HepG2 (cell line): ENCODE data around the gene PPP1R9A. TPM values are rescaled to one million over a fixed set of nuclear protein-coding genes. Genes with fewer than 3 reads are reported as not detected.
A peak's percentile ranks its signal among the peaks of the same experiment; 100 is the strongest.

Experiments
- CCDC6 ChIP-seq: sonication (generic); formaldehyde crosslinking; IDR thresholded peaks from 2 replicates; pipeline ENCODE4 v1.8.1; 2022; ENCODE audit warnings: mild to moderate bottlenecking, missing genetic modification reagents, moderate library complexity
- CHD2 ChIP-seq: IDR thresholded peaks from 2 replicates; pipeline ENCODE4 v1.6.1; 2011; ENCODE audit warnings: low read depth, low read length, improper control_type of control experiment
- GABPB1 ChIP-seq: IDR thresholded peaks from 2 replicates; pipeline ENCODE4 v1.6.1; 2016; ENCODE audit warnings: mild to moderate bottlenecking, missing genetic modification reagents, moderate library complexity, missing compliant biosample characterization
- HDAC1 ChIP-seq: sonication (generic); formaldehyde crosslinking; IDR thresholded peaks from 2 replicates; pipeline ENCODE4 v1.5.1; 2020; ENCODE audit warnings: mild to moderate bottlenecking, missing genetic modification reagents
- HNRNPLL ChIP-seq: fragments of 200-400 bp; formaldehyde crosslinking; IDR thresholded peaks from 2 replicates; pipeline ENCODE4 v1.6.1; 2017; ENCODE audit warnings: mild to moderate bottlenecking, low read depth, low read length; ENCODE audit not compliant: poor library complexity, severe bottlenecking
- KDM6A ChIP-seq: IDR thresholded peaks from 2 replicates; pipeline ENCODE4 v1.6.1; 2016; ENCODE audit warnings: low read depth
- MTA3 ChIP-seq: sonication (generic); formaldehyde crosslinking; IDR thresholded peaks from 2 replicates; pipeline ENCODE4 v1.4.0; 2020; ENCODE audit warnings: missing genetic modification reagents
- NR2C2 ChIP-seq: sonication (generic); formaldehyde crosslinking; IDR thresholded peaks from 2 replicates; pipeline ENCODE4 v1.4.0; 2020; ENCODE audit warnings: missing genetic modification reagents, mild to moderate bottlenecking, moderate library complexity, borderline replicate concordance
- POLR2G ChIP-seq: fragments of 200-400 bp; formaldehyde crosslinking; IDR thresholded peaks from 2 replicates; pipeline ENCODE4 v1.6.1; 2018; ENCODE audit warnings: mild to moderate bottlenecking, low read depth, low read length, moderate library complexity
- RFXAP ChIP-seq: sonication (generic); formaldehyde crosslinking; IDR thresholded peaks from 2 replicates; pipeline ENCODE4 v1.4.0; 2020; ENCODE audit warnings: missing genetic modification reagents, borderline replicate concordance
- U2AF2 ChIP-seq: fragments of 200-400 bp; formaldehyde crosslinking; IDR thresholded peaks from 2 replicates; pipeline ENCODE4 v1.6.1; 2017; ENCODE audit warnings: low read depth, mild to moderate bottlenecking, low read length
- ZBTB8A ChIP-seq: sonication (generic); formaldehyde crosslinking; IDR thresholded peaks from 2 replicates; pipeline ENCODE4 v1.4.0; 2020; ENCODE audit warnings: mild to moderate bottlenecking, low read depth, missing genetic modification reagents, borderline replicate concordance
- ZFYVE20 ChIP-seq: sonication (generic); formaldehyde crosslinking; IDR thresholded peaks from 2 replicates; pipeline ENCODE4 v1.8.0; 2023; ENCODE audit warnings: low read depth, mild to moderate bottlenecking, moderate library complexity, missing genetic modification reagents, borderline replicate concordance
- ZMYM3 ChIP-seq: sonication (generic); formaldehyde crosslinking; IDR thresholded peaks from 2 replicates; pipeline ENCODE4 v1.5.1; 2020; ENCODE audit warnings: mild to moderate bottlenecking, missing genetic modification reagents
- ZNF263 ChIP-seq: sonication (generic); formaldehyde crosslinking; IDR thresholded peaks from 2 replicates; pipeline ENCODE4 v1.4.0; 2020; ENCODE audit warnings: missing genetic modification reagents
- ZNF430 ChIP-seq: sonication (generic); formaldehyde crosslinking; IDR thresholded peaks from 2 replicates; pipeline ENCODE4 v1.9.0; 2021; ENCODE audit warnings: mild to moderate bottlenecking, missing genetic modification reagents
- ZNF446 ChIP-seq: sonication (generic); formaldehyde crosslinking; IDR thresholded peaks from 2 replicates; pipeline ENCODE4 v1.5.0; 2020; ENCODE audit warnings: mild to moderate bottlenecking, missing genetic modification reagents
- ZSCAN20 ChIP-seq: sonication (generic); formaldehyde crosslinking; IDR thresholded peaks from 2 replicates; pipeline ENCODE4 v1.4.0; 2020; ENCODE audit warnings: missing genetic modification reagents, mild to moderate bottlenecking, borderline replicate concordance
- ZSCAN30 ChIP-seq: sonication (generic); formaldehyde crosslinking; IDR thresholded peaks from 2 replicates; pipeline ENCODE4 v1.5.0; 2020; ENCODE audit warnings: mild to moderate bottlenecking, missing genetic modification reagents
- polyA plus RNA-seq, 8 experiments: library from polyadenylated mRNA; depleted of rRNA in 3 of 8; stranded (reverse) in 7 of 8; unstranded in 1 of 8; fragments of >200 nt; fragmentation: Illumina TruSeq in 4 of 8; extraction: Trizol in 4 of 8; gene quantifications; 2 replicates each; pipeline versions ENCODE4 v1.2.1 to v1.2.3, GENCODE V29; 2011 to 2016; ENCODE audit warnings: low read depth in 4 of 8, missing spikeins in 1 of 8, mixed read lengths in 1 of 8; ENCODE audit not compliant: insufficient read depth in 1 of 8
- total RNA-seq, 5 experiments: library from RNA; depleted of rRNA; stranded (reverse); fragments of >200 nt; fragmentation: Illumina TruSeq; extraction: Trizol; gene quantifications; 2 replicates each; pipeline ENCODE4 v1.2.3, GENCODE V29; 2016; ENCODE audit warnings: low read depth in 1 of 5
- TF ChIP-seq, protein P1 (sequence below): sonication (generic); formaldehyde crosslinking; IDR thresholded peaks from 2 replicates; pipeline ENCODE4 v1.4.0; 2020; ENCODE audit warnings: missing genetic modification reagents, borderline replicate concordance
- TF ChIP-seq, protein P2 (sequence below): sonication (generic); formaldehyde crosslinking; conservative IDR thresholded peaks from 2 replicates; pipeline ENCODE4 v1.4.0; 2020; ENCODE audit warnings: missing genetic modification reagents
- TF ChIP-seq, protein P3 (sequence below): sonication (generic); formaldehyde crosslinking; IDR thresholded peaks from 2 replicates; pipeline ENCODE4 v1.8.0; 2023; ENCODE audit warnings: mild to moderate bottlenecking, missing genetic modification reagents

The PPP1R9A gene
- total and polyA plus RNA-seq, 2 of the 13 experiments (the other 11 are each of a cell fraction or from before 2014, with no cell fraction given): 11.4 to 31.9 TPM

DNA sequence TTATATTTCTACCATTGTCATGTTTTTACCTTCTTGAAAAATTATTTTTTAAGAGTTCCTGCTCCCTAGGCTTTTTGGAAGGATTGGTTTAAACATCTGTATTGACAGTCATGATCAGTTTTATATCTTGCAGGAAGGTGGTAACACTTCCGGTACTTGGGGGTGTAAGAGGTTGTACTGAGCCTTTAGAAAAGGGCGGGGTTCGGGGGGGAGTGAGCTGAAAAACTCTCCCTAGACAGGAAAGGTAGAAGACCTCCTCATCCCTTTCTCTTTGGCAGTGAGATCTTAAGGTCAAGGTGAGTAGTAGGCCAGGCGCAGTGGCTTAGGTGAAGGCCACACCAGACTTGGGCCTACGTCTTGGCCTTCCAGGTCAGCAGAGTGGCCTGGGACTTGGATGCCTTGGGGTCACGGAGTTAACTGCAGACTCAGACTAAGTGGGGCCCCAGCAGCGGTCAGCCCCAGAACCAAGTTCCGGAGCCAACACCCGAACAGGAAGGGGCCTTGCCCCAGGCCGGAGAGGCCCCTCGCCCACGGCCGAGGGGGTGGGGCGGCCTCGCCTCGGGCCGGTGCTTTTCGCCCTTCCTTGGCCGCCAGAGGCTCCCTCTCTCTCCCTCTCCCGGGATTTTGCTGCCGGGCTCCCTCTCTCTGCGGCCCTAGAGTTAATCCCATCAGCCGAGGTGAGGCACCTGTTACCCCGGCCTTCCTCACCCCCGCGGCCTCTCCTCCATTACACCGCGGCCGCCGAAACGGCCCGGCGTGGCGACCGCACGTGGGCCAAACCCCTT, at the start of gene PPP1R9A (continued):
- TF ChIP-seq, protein P1, sequence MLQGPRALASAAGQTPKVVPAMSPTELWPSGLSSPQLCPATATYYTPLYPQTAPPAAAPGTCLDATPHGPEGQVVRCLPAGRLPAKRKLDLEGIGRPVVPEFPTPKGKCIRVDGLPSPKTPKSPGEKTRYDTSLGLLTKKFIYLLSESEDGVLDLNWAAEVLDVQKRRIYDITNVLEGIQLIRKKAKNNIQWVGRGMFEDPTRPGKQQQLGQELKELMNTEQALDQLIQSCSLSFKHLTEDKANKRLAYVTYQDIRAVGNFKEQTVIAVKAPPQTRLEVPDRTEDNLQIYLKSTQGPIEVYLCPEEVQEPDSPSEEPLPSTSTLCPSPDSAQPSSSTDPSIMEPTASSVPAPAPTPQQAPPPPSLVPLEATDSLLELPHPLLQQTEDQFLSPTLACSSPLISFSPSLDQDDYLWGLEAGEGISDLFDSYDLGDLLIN (CRISPR knock-in tag): peak; percentile 61; the same call in 1 of the 2 replicates
- 0 out of 2 replicates have a peak, but pooled peaks have one; percentile 55 for TF ChIP-seq ZMYM3 (CRISPR knock-in tag)
- no peak for TF ChIP-seq KDM6A (CRISPR knock-in tag)
- no peak for TF ChIP-seq MTA3 (CRISPR knock-in tag)
- TF ChIP-seq ZNF430 (CRISPR knock-in tag): peak; percentile 40; the same call in 1 of the 2 replicates
- no peak for TF ChIP-seq ZFYVE20
- TF ChIP-seq NR2C2 (CRISPR knock-in tag): peak; percentile 43; the same call in 1 of the 2 replicates
- TF ChIP-seq, protein P2, sequence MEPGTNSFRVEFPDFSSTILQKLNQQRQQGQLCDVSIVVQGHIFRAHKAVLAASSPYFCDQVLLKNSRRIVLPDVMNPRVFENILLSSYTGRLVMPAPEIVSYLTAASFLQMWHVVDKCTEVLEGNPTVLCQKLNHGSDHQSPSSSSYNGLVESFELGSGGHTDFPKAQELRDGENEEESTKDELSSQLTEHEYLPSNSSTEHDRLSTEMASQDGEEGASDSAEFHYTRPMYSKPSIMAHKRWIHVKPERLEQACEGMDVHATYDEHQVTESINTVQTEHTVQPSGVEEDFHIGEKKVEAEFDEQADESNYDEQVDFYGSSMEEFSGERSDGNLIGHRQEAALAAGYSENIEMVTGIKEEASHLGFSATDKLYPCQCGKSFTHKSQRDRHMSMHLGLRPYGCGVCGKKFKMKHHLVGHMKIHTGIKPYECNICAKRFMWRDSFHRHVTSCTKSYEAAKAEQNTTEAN: no peak
- peak; percentile 65 for TF ChIP-seq HNRNPLL
- no peak for TF ChIP-seq RFXAP
- no peak for TF ChIP-seq CCDC6
- 0 out of 2 replicates have a peak, but pooled peaks have one; percentile 35 for TF ChIP-seq ZSCAN30 (CRISPR knock-in tag)
- TF ChIP-seq POLR2G: no peak; the same call in none of the 2 replicates
- 0 out of 2 replicates have a peak, but pooled peaks have one; percentile 36 for TF ChIP-seq U2AF2
- TF ChIP-seq CHD2: no peak
- TF ChIP-seq, protein P3, sequence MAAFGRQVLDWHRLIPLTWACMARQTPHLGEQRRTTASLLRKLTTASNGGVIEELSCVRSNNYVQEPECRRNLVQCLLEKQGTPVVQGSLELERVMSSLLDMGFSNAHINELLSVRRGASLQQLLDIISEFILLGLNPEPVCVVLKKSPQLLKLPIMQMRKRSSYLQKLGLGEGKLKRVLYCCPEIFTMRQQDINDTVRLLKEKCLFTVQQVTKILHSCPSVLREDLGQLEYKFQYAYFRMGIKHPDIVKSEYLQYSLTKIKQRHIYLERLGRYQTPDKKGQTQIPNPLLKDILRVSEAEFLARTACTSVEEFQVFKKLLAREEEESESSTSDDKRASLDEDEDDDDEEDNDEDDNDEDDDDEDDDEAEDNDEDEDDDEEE (CRISPR knock-in tag): no peak
- TF ChIP-seq ZNF263 (CRISPR knock-in tag): peak; percentile 63; the same call in 1 of the 2 replicates
- no peak for TF ChIP-seq ZBTB8A (CRISPR knock-in tag)
- peak; percentile 37; the same call in 1 of the 2 replicates for TF ChIP-seq HDAC1 (CRISPR knock-in tag)
- TF ChIP-seq ZSCAN20 (CRISPR knock-in tag): peak; percentile 87
- TF ChIP-seq ZNF446 (CRISPR knock-in tag): peak; percentile 28; the same call in 1 of the 2 replicates
- TF ChIP-seq GABPB1: peak; percentile 86
